Spinal cord (tissue), 10 donors: Measurements from ENCODE around the gene CDC7. TPM values are rescaled to one million over a fixed set of nuclear protein-coding genes. Genes with fewer than 3 reads are reported as not detected.

ENCODE experiments used
- DNase-seq, 6 donors: peaks; one replicate each; pipeline versions ENCODE4 v3.0.0 to v3.0.0-alpha.2; 2013 to 2015; ENCODE audit warnings: low spot score in 6 of 6, low read depth in 4 of 6
- H3K27ac ChIP-seq: one replicate; pipeline ENCODE4 v1.5.1; 2013; ENCODE audit warnings: low read depth, low read length, control low read depth
- H3K27me3 ChIP-seq: one replicate; pipeline ENCODE4 v1.6.1; 2013; ENCODE audit warnings: low read length; ENCODE audit not compliant: control insufficient read depth, insufficient read depth
- H3K36me3 ChIP-seq: one replicate; pipeline ENCODE4 v1.6.1; 2013; ENCODE audit warnings: low read length; ENCODE audit not compliant: control insufficient read depth, insufficient read depth
- H3K4me1 ChIP-seq: one replicate; pipeline ENCODE4 v1.6.1; 2013; ENCODE audit warnings: low read length; ENCODE audit not compliant: control insufficient read depth, insufficient read depth
- H3K4me3 ChIP-seq: one replicate; pipeline ENCODE4 v1.5.1; 2013; ENCODE audit warnings: low read depth, low read length, control low read depth
- H3K9me3 ChIP-seq: one replicate; pipeline ENCODE4 v1.6.1; 2013; ENCODE audit warnings: low read length; ENCODE audit not compliant: control insufficient read depth, insufficient read depth
- WGBS: methylation state at CpG from one replicate; pipeline ENCODE4 v1.1.5; 2013; ENCODE audit warnings: missing lambda C conversion rate; ENCODE audit not compliant: insufficient coverage; 5-methylcytosine and 5-hydroxymethylcytosine counted together
- polyA plus RNA-seq, 2 donors: library from polyadenylated mRNA; unstranded; fragments of 120-200 nt; gene quantifications; one replicate each; pipeline ENCODE4 v1.2.1, GENCODE V29; 2013; ENCODE audit not compliant: insufficient read length in 2 of 2
- total RNA-seq, 2 donors: library from RNA; depleted of rRNA in 1 of 2; stranded (reverse); fragments of 120-200 nt in 1 of 2; fragments of >200 nt in 1 of 2; gene quantifications; one replicate each; pipeline versions ENCODE4 v1.2.3 to v1.2.4, GENCODE V29; 2013 to 2014
- donor health status: healthy.

Gene CDC7
- total and polyA plus RNA-seq, 4 donors, result 16.5 to 30.1 (median 23.0) TPM

- WGBS, result 80% methylated on average over 2 of the region's 5 CpGs
- Histone ChIP-seq H3K27me3 (no peaks in the 10 kb centered on the region), H3K36me3 (no peaks in the 10 kb centered on the region)
Measured at GRCh38 chr1:91541918-91542533, 41.4 kb downstream of the CDC7 start.

GRCh38 chr1:91545506-91546300 lies 45.1 kb downstream of the CDC7 start:
- H3K4me1 ChIP-seq, result peaks cover 9% of the 10 kb centered on the region
- no peak overlapping the region for H3K27ac ChIP-seq
- WGBS, result 90% methylated on average over 9 of the region's 13 CpGs
- H3K36me3 ChIP-seq, result no peaks in the 10 kb centered on the region
- no peaks in the 10 kb centered on the region for H3K9me3 ChIP-seq
- no peaks in the 10 kb centered on the region for H3K27me3 ChIP-seq
- no peak overlapping the region for H3K4me3 ChIP-seq
- no peak for DNase-seq

More at GRCh38 chr1:91541918-91542533, 41.4 kb downstream of the CDC7 start:
- Histone ChIP-seq H3K27ac (no peak overlapping the region), H3K9me3 (no peaks in the 10 kb centered on the region), H3K4me1 (peaks cover 9% of the 10 kb centered on the region), H3K4me3 (no peak overlapping the region)
- no peak for DNase-seq

GRCh38 chr1:91546301-91546581 lies 45.6 kb downstream of the CDC7 start:
- no peak for DNase-seq
- no peaks in the 10 kb centered on the region for H3K36me3 ChIP-seq
- H3K27me3 ChIP-seq, result no peaks in the 10 kb centered on the region
- H3K4me3 ChIP-seq, result no peak overlapping the region
- H3K4me1 ChIP-seq, result peaks cover 9% of the 10 kb centered on the region
- H3K9me3 ChIP-seq, result no peaks in the 10 kb centered on the region
- 90% methylated on average over 18 of the region's 18 CpGs for WGBS
- H3K27ac ChIP-seq, result no peak overlapping the region

- no peak for DNase-seq
- H3K27me3 ChIP-seq, result no peaks in the 10 kb centered on the region
- peaks cover 9% of the 10 kb centered on the region for H3K4me1 ChIP-seq
- 89% methylated on average over 18 of the region's 19 CpGs for WGBS
- no peak overlapping the region for H3K27ac ChIP-seq
- H3K9me3 ChIP-seq, result no peaks in the 10 kb centered on the region
- H3K36me3 ChIP-seq, result no peaks in the 10 kb centered on the region
- no peak overlapping the region for H3K4me3 ChIP-seq
Measured at GRCh38 chr1:91546876-91547275, 46.2 kb downstream of the CDC7 start.

GRCh38 chr1:91548376-91549040 lies 47.9 kb downstream of the CDC7 start:
- no peaks in the 10 kb centered on the region for H3K36me3 ChIP-seq
- H3K4me3 ChIP-seq, result no peak overlapping the region
- no peak overlapping the region for H3K27ac ChIP-seq
- H3K27me3 ChIP-seq, result no peaks in the 10 kb centered on the region
- WGBS, result 87% methylated on average over 2 of the region's 3 CpGs
- peaks cover 13% of the 10 kb centered on the region for H3K4me1 ChIP-seq
- H3K9me3 ChIP-seq, result no peaks in the 10 kb centered on the region
- no peak for DNase-seq

- Histone ChIP-seq H3K36me3 (no peaks in the 10 kb centered on the region), H3K4me1 (peaks cover 13% of the 10 kb centered on the region), H3K27me3 (no peaks in the 10 kb centered on the region), H3K4me3 (no peak overlapping the region), H3K27ac (no peak overlapping the region), H3K9me3 (no peaks in the 10 kb centered on the region)
- 100% methylated on average over 1 of the region's 2 CpGs for WGBS
- DNase-seq, result no peak
Measured at GRCh38 chr1:91549041-91549735, 48.5 kb downstream of the CDC7 start.

GRCh38 chr1:91550961-91551360 lies 50.3 kb downstream of the CDC7 start:
- DNase-seq, result no peak
- Histone ChIP-seq H3K4me3 (no peak overlapping the region), H3K36me3 (no peaks in the 10 kb centered on the region), H3K9me3 (no peaks in the 10 kb centered on the region), H3K4me1 (peaks cover 13% of the 10 kb centered on the region), H3K27ac (no peak overlapping the region), H3K27me3 (no peaks in the 10 kb centered on the region)
- WGBS, result 80% methylated on average over 1 of the region's 2 CpGs

- no peak for DNase-seq
- Histone ChIP-seq H3K27ac (no peak overlapping the region), H3K4me3 (no peak overlapping the region), H3K4me1 (peaks cover 4% of the 10 kb centered on the region), H3K9me3 (no peaks in the 10 kb centered on the region), H3K36me3 (no peaks in the 10 kb centered on the region), H3K27me3 (no peaks in the 10 kb centered on the region)
Measured at GRCh38 chr1:91552091-91552490, 51.4 kb downstream of the CDC7 start.

GRCh38 chr1:91552596-91552995 lies 51.9 kb downstream of the CDC7 start:
- Histone ChIP-seq H3K27ac (no peak overlapping the region), H3K4me3 (no peak overlapping the region), H3K9me3 (no peaks in the 10 kb centered on the region), H3K27me3 (no peaks in the 10 kb centered on the region), H3K36me3 (no peaks in the 10 kb centered on the region), H3K4me1 (peaks cover 4% of the 10 kb centered on the region)
- DNase-seq, result no peak
- WGBS, result no CpG with 5 or more reads among the region's 2 CpGs
